HG02610 (cell line): ENCODE results near the gene GNG2.

Experiments
- ATAC-seq: cut with Tn5 transposase; IDR thresholded peaks from one replicate; pipeline ENCODE4 v1.9.1; 2021; ENCODE audit warnings: mild to moderate bottlenecking, moderate library complexity; ENCODE audit not compliant: unreplicated experiment

Gene GNG2

DNA sequence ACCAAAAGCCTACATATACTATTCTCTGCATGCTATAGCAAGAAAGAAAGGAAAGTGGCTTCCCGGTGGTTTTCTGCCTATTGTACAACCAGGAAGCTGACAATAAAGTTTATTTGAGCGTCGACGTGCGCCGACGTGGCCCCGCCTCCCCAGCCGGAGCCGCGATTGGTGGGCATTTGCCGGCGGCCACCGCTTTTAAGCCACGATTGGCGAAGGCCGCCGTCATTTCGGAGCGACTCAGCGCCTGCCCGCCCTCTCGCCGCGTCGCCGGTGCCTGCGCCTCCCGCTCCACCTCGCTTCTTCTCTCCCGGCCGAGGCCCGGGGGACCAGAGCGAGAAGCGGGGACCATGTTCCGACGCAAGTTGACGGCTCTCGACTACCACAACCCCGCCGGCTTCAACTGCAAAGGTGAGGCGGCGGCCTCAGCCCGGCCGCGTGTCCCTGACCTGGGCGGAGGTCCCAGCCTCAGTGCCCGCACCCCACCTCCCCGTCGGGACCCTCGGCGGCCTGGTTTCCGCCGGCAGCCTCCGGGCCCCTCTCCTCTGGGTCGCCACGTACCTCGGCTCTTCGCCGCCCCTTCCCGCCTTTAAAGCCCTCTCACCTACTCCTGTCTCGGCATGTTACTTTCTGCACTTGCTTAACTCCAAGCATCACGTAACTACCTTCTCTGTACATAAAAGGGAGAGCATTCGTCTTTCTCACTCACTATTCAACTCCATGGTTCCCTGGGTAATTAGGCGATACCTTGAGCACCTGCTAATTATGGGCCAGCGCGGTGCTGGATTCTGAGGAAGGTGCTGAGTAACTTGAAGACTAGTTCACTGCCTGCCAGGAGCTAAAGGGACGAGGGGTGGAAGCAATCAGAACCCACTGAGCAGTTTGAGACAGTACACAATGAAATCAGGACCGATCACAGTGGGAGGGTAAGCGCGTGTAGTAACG is 129.2 kb downstream of the GNG2 start, which contains the start of gene RTRAF:
RTRAF (plus strand) TSS at position 254 of the 942 bp plus-strand sequence; CDS start at position 348, 94 bp downstream.
- peak; percentile 93 for ATAC-seq

DNA sequence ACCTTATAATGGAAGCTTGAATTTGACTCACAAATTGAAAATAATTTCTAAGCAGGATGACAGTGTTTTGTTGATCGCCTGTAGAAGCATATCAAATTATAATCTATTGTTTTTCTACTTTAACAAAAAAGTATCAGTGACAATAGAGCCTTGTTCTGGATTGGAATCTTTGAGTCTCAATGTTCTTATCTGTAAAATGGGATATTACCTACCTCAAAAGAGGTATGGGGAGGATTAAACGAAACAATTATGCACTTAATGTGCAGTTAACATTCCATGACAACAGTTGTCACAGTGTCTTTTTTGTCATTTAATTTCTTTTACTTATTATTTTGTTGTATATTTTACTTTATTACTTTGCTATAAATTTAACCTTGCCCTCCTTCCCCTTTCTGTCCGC is 130.1 kb downstream of the GNG2 start:
- ATAC-seq, result no peak

DNA sequence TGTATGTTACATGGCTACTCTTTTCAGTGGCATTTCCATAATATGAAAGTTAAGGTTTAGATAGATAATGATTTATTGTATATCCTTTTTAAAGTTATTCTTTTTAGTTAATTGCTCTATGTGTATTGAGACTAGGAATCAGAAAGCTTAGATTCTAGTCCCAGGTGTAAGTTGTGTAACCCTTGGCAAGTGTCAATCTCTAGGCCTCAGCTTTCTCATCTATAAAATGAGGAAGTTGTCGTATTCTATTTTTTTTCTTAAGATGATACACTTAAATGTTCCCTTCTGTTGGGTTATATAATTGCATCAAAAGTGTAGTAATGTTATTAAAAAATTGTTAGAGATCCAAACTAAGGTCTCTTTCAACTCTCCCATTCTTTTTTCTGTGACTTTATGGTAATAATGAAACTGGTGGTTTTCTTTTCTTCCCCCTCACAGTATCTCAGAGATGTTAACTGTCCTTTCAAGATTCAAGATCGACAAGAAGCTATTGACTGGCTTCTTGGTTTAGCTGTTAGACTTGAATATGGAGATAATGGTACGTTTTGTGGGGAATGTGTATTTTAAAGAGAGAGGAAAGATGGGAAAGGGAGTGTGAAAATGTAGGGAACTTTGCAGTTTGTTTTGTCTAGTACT is 133.0 kb downstream of the GNG2 start:
- ATAC-seq, result peak; percentile 25

DNA sequence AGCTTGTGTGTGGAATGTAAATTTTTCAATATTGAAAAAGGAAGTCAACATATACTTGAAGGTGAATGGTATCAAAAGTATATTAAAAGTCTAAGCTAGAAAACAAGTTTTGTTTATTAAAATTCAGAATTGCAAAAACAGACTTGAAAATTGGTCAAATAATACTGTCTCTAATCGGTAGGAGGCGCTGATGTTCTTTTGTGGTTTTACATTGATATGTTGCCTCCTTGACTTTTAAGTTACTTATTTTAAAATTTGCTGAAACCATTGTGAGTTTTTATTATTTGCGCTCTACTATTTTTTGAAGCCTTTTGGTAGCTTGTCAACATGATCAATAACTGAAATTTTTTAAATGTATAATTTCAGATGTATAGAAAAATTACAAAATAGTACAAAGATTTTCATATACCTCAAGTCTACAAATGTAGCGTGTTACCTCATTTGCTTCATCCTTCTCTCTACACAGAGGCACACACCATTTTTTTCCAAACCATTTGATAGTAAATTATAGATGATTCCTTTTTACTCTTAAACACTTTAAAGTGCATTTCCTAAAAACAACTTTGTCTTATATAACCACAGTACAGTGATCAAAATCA is 135.8 kb downstream of the GNG2 start:
- ATAC-seq, result no peak

DNA sequence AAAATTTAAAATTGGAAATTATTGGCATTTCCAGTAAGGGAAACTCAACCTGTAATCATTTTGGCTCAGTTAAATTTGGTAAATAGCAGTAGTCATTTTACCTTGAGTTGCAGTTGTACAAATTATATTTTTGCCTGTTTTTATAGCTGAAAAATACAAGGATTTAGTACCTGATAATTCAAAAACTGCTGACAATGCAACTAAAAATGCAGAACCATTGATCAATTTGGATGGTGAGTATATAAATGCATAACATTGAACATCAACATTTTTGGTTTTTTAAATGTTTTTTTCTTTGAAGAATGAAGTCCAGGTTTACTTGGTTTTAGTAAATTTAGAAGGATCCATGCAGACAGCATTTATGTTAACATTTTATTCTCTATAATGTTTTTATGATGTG is 137.9 kb downstream of the GNG2 start:
- no peak for ATAC-seq

DNA sequence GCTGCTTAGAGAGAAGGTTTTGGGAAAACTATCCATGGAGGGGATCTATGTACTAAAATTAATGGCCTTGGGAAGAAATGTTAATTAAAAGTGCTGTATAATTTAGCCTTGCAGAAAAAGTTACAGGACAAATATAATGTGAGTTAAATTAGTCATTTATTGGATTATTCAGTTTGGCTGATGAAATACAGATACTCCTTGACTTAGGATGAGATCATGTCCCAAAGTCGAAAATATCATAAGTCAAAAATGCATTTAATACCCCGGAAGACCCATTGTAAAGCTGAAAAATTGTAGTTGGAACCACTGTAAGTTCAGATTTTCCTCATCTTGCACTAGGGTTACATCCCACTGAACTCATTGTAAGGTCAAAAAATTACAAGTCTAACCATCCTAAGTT is 138.7 kb downstream of the GNG2 start:
- no peak for ATAC-seq

- no peak for ATAC-seq
Observed at GRCh38 chr14:52000019-52000582, 139.7 kb downstream of the GNG2 start.

- no peak for ATAC-seq
Observed at GRCh38 chr14:52000696-52001095, 140.3 kb downstream of the GNG2 start.

DNA sequence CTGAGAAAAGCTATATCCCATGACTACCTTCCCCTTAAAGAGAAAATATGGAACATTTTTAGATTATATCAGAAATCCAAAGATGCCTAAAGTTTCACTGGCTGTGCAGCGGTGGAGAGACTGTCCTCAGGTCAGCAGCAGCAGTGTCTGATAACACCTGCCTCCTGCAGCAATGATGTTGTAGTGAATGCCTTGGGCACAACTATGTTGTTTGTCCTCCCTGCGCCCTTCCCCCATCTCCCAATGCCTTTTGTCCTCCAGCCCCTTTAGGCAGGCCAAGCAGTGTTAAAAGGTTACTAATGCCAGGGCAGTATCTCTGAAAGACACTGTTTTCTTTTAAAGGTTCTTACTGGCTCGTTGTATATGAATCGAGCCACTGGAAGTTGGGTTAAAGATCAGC is 142.1 kb downstream of the GNG2 start:
- no peak for ATAC-seq

GRCh38 chr14:52003324-52003723 is 142.9 kb downstream of the GNG2 start:
- no peak for ATAC-seq

GRCh38 chr14:52005625-52006024 is 145.2 kb downstream of the GNG2 start:
- ATAC-seq, result no peak

- no peak for ATAC-seq
Observed at GRCh38 chr14:52006361-52006760, 145.9 kb downstream of the GNG2 start.

- ATAC-seq, result no peak
Observed at GRCh38 chr14:52007211-52007610, 146.8 kb downstream of the GNG2 start.

GRCh38 chr14:52007637-52008036 is 147.2 kb downstream of the GNG2 start:
- ATAC-seq, result no peak

DNA sequence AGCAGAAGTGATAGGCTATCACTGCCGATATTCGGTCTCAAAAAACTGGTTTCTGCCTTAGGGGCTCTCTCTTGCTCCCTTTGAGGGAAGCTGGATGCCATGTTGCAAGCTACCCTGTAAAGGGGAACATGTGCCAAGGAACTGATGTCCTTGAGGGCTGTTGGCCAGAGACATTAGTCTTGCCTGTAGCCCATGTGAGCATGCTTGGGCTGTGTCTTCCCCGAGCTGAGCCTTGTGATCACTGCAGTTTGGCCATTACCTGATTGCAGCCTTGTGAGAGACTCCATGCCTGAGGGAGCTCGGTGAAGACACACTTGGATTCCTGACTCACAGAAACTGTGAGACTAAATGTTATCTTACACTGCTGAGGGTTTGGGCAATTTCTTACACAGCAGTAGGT is 147.7 kb downstream of the GNG2 start:
- no peak for ATAC-seq

DNA sequence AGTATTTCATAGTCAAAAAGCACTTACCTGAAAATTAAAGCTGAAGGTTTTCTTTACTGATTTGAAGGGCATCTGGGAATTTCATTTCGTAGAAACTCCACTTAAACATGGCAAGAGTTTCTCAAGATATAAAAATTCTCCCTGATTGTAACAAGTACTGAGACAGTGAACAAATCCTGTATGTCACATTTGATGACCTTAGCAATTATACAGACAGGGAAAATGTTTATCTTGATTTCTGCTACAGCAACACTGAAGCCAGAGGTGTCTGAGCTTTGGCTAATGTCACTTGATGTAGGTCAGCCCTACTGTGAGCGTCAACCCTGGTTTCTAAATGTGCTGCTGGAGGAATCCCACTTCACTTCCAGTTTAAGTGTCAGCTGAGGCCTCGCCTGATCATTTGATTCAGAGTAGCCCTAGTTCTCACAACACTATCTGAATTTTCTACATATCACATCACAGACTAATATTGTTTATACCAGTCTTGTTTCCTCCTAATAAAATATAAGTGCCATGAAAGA is 149.8 kb downstream of the GNG2 start:
- ATAC-seq, result no peak

DNA sequence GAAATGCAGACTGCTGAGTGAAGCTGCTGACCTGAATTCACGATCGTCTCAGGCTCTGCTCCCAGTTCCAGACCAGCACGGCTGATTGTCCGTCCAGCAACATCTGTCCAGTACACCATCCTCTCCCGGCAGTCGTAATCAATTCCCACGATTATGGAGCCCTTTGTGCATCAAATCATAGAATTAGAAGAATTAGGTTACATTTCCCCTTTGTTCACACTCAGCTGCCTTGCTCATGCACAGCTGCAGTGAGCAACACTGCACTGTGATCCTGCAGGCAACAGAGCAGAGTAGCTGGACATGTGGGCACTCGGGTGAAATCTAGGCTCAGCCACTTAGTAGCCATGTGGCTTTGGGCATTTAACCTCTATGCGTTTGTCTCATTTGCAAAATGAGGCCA is 151.1 kb downstream of the GNG2 start:
- ATAC-seq, result no peak

GRCh38 chr14:52012635-52013034 is 152.2 kb downstream of the GNG2 start:
- no peak for ATAC-seq

GRCh38 chr14:52013984-52014600 is 153.7 kb downstream of the GNG2 start:
- no peak for ATAC-seq

- ATAC-seq, result no peak
Observed at GRCh38 chr14:52014601-52015267, 154.3 kb downstream of the GNG2 start.
